ENCODE data around the gene ALDH1L1. TPM values are rescaled to one million over a fixed set of nuclear protein-coding genes. Genes with fewer than 3 reads are reported as not detected.

Gene ALDH1L1
- total and polyA plus RNA-seq, 2 of the 8 experiments (the other 6 are each of a cell fraction or from before 2014, with no cell fraction given), result 0.98 to 1.6 TPM

GRCh38 chr3:126083913-126084767 lies 96.2 kb downstream of the ALDH1L1 start, which contains the start of gene SLC41A3 (continued):
- TF ChIP-seq TAF7 (optimal IDR thresholded peaks at IDR 0.05; ENCODE audit: borderline replicate concordance, low read depth, low read length), result peak; percentile 41
- TF ChIP-seq HDAC2 (IDR thresholded peaks at IDR 0.05; ENCODE audit: borderline replicate concordance in 1 of 2, low read depth in 2 of 2, low read length in 2 of 2), result peak in 1 of 2 experiments; percentile 41; a peak in 1 of 4 replicates
- TF ChIP-seq CHD2 (IDR thresholded peaks at IDR 0.05; ENCODE audit: low read length), result peak; percentile 72
- TF ChIP-seq KDM1A (IDR thresholded peaks at IDR 0.05; ENCODE audit: borderline replicate concordance, low read length), result no peak
- TF ChIP-seq ATF3 (IDR thresholded peaks at IDR 0.05; ENCODE audit: insufficient read depth, low read depth, low read length), result no peak
- no peak for TF ChIP-seq JUND (IDR thresholded peaks at IDR 0.05; ENCODE audit: low read length)
- TF ChIP-seq RFX5 (IDR thresholded peaks at IDR 0.05; ENCODE audit: borderline replicate concordance, low read depth, low read length), result no peak
- TF ChIP-seq NRF1 (IDR thresholded peaks at IDR 0.05; ENCODE audit: low read depth, low read length), result no peak
- no peak for TF ChIP-seq MAFK (IDR thresholded peaks at IDR 0.05; ENCODE audit: low read depth, low read length)
- TF ChIP-seq CTBP2 (IDR thresholded peaks at IDR 0.05; ENCODE audit: borderline replicate concordance, insufficient read depth, insufficient read length, low read length), result no peak
